GM19035 (cell line): ENCODE results near the gene HLA-F.

Source experiments
- ATAC-seq: cut with Tn5 transposase; IDR thresholded peaks from one replicate; pipeline ENCODE4 v1.9.1; 2021; ENCODE audit not compliant: unreplicated experiment

The HLA-F gene

DNA sequence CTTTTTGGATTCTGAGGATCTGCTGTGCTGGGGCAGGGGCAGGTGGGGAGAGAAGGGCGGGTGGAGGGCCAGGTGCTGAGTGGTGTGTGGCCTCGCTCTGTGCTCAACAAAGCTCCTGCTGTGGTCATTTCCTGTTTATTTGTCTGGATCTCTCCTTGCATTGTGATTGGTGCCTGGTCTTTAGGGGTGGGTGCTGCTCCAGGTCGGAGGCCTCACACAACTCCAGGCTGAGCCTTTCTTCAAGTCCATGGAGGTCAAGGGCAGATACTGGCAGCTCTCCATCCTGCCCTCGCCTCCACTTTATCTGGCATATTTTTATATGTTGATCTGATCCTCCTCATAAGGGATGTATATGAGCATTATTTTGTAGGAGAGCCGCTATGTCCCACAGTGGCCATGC lies 36.2 kb downstream of the HLA-F start:
- no peak for ATAC-seq

GRCh38 chr6:29760328-29760727 lies 37.1 kb downstream of the HLA-F start:
- no peak for ATAC-seq

GRCh38 chr6:29762051-29762450 lies 38.8 kb downstream of the HLA-F start:
- ATAC-seq: no peak

GRCh38 chr6:29762781-29763214 lies 39.6 kb downstream of the HLA-F start:
- no peak for ATAC-seq

DNA sequence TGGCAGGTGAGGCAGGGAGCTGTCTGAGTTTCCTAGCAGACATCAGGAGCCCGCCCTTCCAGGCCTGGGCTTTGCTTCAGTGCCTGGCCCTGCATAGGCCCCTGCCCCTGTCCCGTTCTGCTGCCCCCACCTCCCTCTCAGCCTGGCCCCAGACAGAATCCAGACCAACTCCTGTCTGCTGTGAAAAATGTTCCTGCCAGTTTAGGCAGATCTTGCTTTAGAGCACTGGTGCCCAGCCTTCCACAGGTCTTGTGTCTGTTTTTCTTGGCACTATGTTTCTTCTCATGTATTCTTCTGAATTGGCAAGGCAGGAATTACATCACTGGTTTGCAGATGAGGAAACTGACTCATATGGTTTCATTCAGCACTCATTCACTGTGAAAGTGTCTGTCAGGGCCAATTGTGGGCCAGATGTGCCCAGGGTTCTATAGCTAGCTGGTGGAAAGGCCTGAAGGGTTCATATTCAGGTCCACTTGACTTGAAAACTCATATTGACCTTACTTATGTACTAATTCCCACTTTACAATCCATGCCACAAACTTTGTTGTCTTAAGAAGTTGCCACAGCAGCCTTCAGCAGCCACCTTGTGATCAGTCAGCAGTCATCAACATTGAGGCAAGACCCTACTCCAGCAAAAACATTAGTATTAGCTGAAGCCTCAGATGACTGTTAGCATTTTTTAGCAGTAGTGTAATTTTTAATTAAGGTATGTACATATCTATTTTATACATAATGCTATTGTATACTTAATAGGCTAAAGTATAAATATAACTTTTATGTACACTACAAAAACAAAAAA lies 40.5 kb downstream of the HLA-F start:
- ATAC-seq: no peak

DNA sequence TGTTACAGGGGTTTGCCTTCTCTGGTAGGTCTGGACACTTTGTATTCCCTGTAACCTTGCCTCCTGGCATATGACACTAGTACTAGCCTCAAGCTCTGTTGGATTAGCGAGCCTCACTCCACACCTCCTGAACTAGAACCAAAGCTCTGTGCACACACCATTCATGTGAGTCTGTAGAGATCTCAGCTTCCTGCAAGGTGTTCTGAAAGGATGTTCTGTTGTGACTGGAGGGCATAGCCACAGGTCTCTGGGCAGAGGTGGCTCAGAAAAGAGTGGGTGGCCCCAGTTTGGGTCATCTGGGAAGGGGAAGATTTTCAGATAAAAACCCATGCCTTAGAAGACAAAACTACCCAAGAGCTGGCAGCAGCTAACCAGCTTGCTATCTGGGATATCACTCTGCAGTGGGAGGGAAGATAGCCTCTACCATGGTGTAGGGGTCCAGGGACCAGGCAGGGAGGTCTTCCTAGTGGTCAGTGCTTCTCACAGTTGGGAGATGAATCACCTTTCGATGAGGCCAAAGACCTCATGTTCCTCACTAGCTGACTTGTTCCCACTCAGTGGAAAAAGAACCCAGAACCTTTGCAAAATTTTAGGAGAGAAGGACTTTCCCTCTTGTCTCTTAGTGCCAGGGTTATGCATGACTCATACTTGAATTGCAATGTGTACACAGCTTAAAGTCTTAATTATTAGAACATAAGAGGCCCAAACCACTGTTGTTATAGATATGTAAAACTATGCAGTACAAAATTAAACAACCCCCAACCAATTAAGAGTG lies 41.4 kb downstream of the HLA-F start:
- no peak for ATAC-seq

DNA sequence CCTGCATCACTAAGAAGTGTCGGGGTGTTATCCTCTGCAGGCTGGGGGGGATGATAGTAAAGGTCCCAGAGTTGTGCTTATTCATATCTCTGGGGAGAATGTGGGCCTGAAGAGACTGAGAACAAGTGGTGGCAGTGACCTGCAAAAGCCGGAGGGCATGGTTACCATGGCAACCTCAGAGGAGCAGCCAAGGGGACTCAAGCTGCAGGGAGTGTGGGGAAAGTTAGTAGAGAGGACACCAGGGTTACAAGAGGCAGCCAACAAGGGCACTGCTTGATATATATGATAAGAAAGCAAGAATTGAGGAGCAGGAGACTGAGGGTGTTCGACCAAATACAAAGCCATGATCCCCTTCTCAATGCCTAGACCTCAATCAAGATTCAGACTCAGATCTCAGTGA lies 46.1 kb downstream of the HLA-F start:
- ATAC-seq: no peak

DNA sequence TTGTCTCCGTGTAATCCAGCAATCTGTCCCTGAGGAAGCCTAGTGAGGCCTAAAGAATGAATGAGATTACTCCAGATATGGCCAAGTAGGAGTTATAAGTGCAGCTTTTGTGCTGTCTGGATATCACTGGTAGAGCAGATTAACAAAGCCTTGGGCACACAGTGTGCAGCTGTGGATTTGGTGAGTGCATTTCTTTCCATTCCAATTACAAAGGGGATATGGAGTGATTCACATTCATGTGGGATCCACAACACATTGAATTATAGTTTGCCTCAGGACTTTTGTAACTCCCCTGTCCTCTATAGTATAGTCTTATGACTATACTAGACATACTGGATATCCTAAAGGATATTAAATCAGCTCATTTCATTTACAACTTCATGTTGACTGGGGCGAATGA lies 47.1 kb downstream of the HLA-F start:
- ATAC-seq: no peak

DNA sequence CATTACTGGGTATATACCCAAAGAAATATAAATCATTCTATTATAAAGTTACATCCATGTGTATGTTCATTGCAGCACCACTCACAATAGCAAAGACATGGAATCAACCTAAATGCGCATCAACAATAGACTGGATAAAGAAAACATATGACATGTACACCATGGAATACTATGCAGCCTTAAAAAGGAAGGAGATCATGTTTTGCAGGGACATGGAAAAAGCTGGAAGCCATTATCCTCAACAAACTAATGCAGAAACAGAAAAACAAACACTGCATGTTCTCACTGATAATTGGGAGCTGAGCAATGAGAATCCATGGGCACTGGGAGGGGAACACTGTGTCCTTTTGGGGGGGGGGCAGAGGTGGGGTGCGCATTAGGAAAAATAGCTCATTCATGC lies 53.5 kb downstream of the HLA-F start:
- no peak for ATAC-seq
